ENCODE results near the gene NME5.
A peak's percentile ranks its signal among the peaks of the same experiment; 100 is the strongest.

Gene NME5

DNA sequence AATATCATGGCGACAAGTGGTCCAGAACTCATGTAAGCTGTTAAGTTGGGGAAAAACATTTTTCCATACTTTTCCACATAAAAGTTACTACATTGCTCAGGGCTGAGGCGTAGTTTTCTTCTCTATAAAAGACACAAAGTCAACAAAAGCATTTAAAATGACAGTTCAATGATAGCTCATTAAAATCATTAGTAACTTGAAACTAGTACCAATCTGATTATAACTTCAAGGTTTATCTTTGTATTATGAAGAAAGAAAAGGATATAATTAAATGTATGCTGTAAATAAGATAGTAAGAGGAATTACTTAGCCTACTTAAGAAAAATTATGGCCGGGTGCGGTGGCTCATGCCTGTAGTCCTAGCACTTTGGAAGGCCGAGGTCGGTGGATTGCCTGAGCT is 9.9 kb downstream of the NME5 start:
- DNase-seq, result no peak

DNA sequence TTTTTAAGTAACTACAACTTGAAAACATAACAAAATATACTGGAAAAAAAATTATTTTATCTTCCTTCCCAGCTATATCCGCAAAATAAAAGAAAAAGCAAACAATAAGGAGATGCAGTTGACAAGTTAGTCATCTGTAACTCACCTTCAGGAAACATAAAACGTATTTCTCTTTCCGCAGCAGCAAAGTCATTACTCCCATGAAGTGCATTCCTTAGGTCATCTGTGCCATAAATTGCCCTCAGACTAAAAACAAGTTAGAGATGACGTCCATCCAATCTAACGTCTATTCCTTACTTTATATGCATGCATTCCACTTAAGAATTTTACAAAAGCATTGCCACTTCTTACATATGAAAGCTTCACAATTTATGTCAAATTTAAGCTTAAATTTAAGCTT is 10.9 kb downstream of the NME5 start:
- no peak for DNase-seq

DNA sequence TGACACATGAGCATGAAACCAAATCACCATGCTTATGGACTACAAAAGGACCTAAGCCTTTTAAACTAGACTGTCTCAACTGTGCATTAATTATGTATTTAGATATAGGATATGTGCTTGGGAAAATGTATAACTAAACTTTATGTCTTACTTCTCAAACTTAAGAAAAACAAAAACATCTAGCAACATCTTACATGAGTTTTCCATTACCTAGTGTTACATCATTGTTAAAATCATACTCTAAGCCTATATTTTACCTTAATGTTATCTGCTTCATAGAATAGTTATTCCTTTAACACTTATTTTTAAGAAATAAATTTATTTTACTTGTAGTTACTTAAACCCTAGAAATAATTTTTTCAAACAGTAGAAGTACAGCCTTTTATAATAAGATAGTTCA is 24.0 kb downstream of the NME5 start:
- no peak for DNase-seq

- DNase-seq, result no peak
Measured at GRCh38 chr5:138111937-138112336, 27.3 kb downstream of the NME5 start.

DNA sequence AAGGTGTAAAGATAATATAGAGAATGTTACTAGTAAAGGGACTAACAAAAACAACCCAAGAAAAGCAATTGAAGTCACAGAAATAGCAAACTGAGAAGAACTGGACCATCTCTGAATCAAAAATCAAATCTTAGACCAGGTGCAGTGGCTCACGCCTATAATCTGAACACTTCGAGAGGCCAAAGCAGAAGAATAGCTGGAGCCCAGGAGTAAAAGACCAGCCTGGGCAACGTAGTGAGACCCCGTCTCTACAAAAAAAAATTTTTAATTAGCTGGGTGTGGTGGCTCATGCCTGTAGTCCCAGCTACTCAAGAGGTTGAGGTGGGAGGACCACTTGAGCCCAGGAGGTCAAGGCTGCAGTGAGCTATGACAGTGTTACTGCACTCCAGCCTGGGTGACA is 28.0 kb downstream of the NME5 start:
- no peak for DNase-seq

GRCh38 chr5:138110266-138110963 is 28.8 kb downstream of the NME5 start:
- DNase-seq, result no peak

- no peak for DNase-seq
Measured at GRCh38 chr5:138109463-138110265, 29.6 kb downstream of the NME5 start.

DNA sequence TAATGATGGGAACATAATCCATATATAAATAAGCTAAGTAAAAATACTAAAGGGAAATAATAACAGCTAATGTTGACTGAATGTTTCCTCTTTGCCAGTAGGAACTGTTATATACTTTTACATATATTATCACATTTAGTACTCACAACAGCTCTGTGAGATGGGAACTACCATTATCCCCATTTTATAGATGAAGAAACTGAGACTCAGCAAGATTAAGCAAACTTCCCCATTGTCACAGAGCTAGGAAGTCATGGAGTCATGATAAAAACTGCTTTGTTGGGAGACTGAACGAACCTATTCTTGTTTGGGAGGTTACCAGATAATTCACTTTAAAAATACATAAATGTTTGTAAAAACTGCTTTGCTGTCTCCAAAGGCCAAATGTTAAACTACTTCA is 32.0 kb downstream of the NME5 start:
- no peak for DNase-seq

DNA sequence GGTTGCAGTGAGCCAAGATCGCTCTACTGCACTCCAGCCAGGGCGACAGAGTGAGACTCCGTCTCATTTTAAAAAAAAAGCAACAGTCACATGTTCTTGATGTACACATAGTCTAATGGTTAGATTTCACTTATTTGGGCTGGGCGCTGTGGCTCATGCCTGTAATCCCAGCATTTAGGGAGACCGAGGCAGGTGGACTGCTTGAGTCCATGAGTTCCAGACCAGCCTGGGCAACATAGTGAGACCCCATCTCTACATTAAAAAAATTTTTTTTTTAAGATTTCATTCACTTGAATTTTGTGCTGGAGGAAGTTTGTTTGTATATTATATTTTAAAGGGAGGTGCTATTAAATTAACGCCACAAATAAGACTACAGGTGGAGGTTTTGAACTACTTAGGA is 33.5 kb downstream of the NME5 start:
- no peak for DNase-seq

- no peak for DNase-seq
Measured at GRCh38 chr5:138103319-138103637, 36.0 kb downstream of the NME5 start.

DNA sequence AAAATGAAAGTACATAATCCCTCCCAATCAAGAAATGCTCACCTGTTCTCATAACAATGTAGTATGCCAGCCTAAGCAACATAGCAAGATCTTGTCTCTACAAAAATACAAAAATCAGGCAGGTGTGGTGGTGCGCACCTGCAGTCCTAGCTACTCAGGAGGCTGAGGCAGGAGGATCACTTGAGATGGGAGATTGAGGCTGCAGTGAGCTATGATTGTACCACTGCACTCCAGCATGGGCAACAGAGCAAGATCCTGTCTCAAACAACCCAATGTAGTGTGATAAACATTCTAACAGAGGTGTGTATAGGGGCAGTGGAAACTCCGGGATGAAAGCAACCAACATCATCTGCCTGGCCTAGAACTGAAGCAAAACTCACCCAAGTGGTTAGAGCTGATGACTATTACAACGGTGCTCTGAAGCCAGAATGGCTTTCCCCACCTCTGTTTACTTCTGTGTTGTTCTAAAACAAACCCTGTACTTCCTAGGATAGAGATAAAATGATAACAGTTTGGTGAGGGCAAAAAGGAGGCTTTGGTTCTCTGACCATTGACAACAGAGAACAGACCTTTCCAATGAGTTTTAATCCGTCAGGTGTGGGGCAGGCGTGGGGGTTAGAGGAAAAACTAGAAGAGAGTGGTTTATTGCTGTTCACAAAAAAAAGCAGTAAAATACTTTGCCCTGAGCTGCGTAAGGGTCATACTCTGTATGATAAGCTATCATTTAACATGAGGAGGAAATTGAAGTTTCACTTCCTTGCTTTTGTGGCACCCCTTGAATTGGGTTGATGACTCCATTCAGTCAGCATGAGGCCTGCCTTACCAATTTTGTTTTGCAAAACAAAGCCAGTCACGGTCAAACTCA is 36.5 kb downstream of the NME5 start:
- DNase-seq, result no peak

DNA sequence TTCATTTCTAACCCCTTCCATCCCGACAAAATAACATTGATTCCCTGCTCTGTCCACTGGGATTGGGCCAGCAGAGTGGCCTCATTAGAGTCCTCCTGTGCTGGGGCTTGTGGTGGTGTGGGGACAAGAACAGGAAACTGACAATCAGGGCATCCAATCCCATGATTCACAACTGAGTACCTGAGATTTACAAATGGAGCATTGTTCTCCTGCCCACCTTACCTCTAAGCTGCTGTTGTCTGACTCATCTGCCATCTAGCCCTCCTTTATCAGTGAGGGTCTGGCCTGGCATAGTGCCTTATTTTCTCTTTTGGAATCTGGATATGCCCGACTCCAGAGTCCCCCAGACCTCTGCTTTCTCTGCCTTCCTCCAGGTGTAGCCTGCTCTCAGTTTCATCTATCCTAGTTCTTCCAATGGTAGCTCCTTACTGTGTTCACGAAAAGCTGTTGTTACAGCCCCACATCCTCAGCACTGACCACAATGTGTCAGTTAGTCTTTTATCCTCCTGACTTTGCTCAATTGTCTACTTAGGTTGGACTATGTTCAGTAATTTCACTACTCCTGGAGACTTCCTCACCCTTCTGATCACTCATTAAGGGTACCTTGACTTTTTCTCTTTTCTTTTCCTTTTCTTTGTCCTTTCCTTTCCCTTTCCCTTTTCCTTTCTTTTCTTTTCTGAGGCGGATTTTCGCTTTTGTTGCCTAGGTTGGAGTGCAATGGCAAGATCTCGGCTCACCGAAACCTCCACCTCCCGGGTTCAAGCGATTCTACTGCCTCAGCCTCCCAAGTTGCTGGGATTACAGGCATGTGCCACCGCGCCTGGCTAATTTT is 42.0 kb downstream of the NME5 start:
- no peak for DNase-seq

GRCh38 chr5:138096363-138096762 is 42.9 kb downstream of the NME5 start:
- DNase-seq, result no peak

GRCh38 chr5:138095100-138095907 is 43.9 kb downstream of the NME5 start:
- no peak for DNase-seq

DNA sequence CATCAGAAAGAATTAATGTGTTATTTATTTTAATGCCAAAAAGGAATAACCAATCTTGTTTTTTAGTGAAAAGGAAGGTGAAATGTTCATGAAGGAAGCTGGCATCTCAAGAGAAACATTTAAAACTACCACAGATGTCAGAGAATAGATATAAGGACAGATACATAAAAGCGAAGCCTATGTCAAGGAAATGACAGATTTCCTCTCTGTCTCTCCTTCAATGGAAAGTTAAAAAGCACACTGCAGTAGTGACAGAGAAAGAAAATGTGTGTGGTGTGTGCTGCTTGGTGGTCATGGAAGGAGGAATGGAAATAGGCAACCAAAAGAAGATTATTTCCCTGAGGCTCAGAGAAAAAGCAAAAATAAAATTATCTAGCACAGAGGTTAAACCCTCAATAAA is 46.2 kb downstream of the NME5 start:
- DNase-seq, result no peak

DNA sequence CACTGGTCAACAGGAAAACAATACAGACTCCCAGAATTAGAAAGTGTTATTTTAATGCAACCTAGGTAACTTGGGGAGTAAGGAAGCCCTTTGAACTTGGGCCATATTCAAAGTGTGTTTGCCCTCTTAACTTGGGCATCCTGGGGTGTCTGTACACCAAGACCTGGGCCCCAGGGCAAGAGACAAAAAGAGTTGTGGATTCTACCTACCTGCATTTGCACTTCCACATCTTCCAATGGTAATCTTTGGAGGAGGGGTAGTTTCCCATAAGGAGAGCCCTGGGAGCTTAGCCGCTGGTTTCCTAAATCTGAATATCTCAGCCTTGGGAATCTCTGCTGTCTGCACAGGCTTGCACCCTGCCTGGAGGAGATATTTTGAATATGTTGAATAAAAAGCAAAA is 46.9 kb downstream of the NME5 start:
- DNase-seq, result no peak

DNA sequence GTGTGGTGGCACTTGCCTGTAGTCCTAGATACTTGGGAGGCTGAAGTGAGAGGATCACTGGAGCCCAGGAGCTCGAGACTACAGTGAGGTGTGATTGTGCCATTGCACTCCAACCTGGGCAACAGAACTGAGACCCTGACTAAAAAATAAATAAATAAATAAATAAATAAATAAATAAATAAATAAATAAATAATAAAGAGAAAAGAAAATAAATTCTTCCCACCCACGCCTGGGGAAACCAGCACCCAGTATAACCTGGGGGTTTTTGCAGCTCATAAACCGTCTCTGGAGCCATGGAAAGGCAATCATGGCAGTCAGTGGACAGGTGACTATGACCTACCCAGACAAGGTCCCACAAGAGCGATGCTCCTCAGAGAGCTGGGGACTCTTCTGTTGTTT is 47.5 kb downstream of the NME5 start:
- no peak for DNase-seq

GRCh38 chr5:138083702-138084101 is 55.5 kb downstream of the NME5 start, which contains the start of gene WNT8A:
WNT8A (plus strand) TSS chr5:138084033; CDS start chr5:138084128, 95 bp downstream.
- DNase-seq, result no peak

DNA sequence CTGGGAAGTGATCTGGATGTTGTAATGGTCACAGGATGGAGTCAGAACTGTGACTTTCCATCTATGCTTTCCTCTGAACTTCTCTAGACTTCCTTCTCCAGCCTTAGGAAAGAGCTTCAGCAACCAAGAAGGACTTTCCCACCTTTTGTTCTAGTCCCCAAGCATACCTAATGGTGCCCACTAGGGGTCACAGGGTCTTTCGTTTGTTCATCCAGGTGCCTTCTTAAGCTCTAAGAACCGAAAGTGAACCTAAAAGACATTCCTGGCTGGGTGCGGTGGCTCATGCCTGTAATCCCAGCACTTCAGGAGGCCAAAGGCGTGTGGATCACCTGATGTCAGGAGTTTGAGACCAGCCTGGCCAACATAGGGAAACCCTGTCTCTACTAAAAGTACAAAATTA is 57.2 kb downstream of the NME5 start:
- DNase-seq, result no peak

DNA sequence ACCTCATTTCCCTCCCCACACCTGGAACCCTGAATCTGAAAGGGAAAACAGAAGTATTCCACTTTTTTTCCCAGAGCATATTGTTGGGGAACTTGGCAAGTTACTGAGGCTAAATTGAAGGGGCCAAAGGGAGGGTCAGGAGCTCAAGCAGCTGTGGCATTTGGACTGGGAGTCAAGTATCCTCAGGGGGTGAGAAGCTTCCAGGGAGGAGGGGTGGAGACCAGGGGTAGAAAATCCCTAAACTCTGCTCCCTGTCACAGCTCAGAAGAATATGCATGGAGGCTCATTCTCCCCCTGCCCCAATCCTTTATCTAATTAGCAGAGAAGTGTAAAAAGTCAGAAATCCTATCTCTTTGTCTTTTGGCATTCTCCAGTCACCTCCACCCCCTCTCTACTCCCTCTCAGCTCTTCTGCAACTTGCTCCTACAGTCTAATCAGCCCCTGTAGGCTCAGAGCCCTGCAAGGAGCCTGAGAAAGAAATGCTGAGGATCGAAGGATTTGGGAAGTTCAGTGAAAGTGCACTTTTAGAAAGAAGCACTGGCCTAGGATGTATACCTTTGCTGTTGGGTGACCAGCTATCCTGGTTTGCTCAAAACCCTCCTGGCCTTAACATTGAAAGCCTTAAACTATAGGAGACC is 61.1 kb downstream of the NME5 start:
- no peak for DNase-seq

GRCh38 chr5:138077064-138077696 is 62.0 kb downstream of the NME5 start:
- peak; percentile 46 for DNase-seq

Data from NCI-H748 treated with DMSO at 0.1 percent for 48 hours (cell line).